Gastroesophageal sphincter (tissue), 3 donors: ENCODE results near the gene CRHR2.

Source experiments
- EP300 ChIP-seq: sonication (generic); formaldehyde crosslinking; IDR thresholded peaks from one replicate; pipeline ENCODE4 v1.6.1; 2017; ENCODE audit warnings: antibody characterized with exemption, mild to moderate bottlenecking
- POLR2A ChIP-seq, 2 donors: fragments of 450-650 bp; IDR thresholded peaks; one replicate each; pipeline ENCODE4 v1.6.1; 2017; ENCODE audit warnings: antibody characterized with exemption in 2 of 2, mild to moderate bottlenecking in 2 of 2, moderate library complexity in 1 of 2
- TF ChIP-seq, protein P1 (sequence below), 4 experiments: fragments of 200-600 bp in 2 of 4; fragments of 450-650 bp in 2 of 4; sonication (generic) in 1 of 4; IDR thresholded peaks; one replicate each; pipeline ENCODE4 v1.5.1; 2017 to 2019; ENCODE audit warnings: antibody characterized with exemption in 4 of 4, mild to moderate bottlenecking in 2 of 4, moderate library complexity in 2 of 4

DNA sequence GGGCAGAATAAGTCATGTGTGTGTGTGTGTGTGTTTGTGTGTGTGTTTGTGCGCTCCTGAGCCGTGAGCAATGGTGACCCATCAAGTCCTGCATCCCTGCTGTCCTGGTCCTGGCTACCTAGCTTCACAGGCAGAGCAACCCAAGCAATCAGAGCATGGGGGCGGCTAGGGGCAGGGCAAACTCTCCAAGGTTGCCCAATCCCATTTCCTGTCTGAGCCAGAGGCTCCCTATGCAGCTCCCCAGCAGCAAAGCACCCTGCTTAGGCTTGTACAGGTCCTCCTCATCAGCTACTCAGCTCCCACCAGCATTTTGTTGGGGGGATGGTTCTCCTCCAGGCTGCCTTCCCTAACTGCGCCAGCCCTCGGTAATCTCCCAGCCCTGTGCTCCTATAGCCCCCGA is 31.1 kb upstream of the CRHR2 start:
- TF ChIP-seq, protein P1, sequence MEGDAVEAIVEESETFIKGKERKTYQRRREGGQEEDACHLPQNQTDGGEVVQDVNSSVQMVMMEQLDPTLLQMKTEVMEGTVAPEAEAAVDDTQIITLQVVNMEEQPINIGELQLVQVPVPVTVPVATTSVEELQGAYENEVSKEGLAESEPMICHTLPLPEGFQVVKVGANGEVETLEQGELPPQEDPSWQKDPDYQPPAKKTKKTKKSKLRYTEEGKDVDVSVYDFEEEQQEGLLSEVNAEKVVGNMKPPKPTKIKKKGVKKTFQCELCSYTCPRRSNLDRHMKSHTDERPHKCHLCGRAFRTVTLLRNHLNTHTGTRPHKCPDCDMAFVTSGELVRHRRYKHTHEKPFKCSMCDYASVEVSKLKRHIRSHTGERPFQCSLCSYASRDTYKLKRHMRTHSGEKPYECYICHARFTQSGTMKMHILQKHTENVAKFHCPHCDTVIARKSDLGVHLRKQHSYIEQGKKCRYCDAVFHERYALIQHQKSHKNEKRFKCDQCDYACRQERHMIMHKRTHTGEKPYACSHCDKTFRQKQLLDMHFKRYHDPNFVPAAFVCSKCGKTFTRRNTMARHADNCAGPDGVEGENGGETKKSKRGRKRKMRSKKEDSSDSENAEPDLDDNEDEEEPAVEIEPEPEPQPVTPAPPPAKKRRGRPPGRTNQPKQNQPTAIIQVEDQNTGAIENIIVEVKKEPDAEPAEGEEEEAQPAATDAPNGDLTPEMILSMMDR (IDR thresholded peaks at IDR 0.05) = no peak
- TF ChIP-seq POLR2A (IDR thresholded peaks at IDR 0.05) (no peak), EP300 (no peak)
